Activated T-helper 1 cell treated with anti-CD3 and anti-CD28 coated beads, Interleukin-2, amount 50 U/mL, for 16 hours (primary cell): ENCODE measurements around the gene ACOT8.
A peak's percentile ranks its signal among the peaks of the same experiment; 100 is the strongest.
"Not testable (repeated sequence)": the region's sequence is repeated elsewhere in the genome, so short reads cannot be mapped to it uniquely, and the experiment has no call there.

Experiments used
- DNase-seq, 2 donors: peaks; one replicate each; pipeline ENCODE4 v3.0.0-alpha.2; 2020; ENCODE audit warnings: low read depth in 1 of 2, low spot score in 1 of 2

Gene ACOT8

GRCh38 chr20:45888681-45889080 is 31.5 kb upstream of the ACOT8 start:
- DNase-seq: no peak

DNA sequence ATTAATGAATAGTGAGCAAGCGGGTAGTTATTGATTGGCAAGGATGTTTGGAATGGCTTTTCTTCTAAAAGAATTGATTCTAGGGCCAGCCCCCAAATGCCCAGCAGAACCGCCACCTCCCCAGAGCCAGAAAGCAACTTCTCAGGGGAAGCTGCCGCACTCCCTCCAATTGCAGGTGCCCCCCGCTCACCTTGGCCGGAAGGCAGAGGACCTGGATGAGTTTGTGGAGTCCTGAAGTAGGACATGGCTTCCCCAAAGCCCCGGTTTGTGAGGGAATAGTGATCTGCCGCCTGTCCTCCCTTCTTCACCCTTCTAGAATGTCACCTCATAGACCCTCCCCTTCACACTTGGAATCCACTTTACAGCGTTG is 30.1 kb upstream of the ACOT8 start, which contains the start of gene SPATA25:
Gene SPATA25, minus strand, starts transcription at position 277 of the 370 bp plus-strand sequence. Its CDS starts 32 bp downstream, at position 245.
- no peak for DNase-seq

DNA sequence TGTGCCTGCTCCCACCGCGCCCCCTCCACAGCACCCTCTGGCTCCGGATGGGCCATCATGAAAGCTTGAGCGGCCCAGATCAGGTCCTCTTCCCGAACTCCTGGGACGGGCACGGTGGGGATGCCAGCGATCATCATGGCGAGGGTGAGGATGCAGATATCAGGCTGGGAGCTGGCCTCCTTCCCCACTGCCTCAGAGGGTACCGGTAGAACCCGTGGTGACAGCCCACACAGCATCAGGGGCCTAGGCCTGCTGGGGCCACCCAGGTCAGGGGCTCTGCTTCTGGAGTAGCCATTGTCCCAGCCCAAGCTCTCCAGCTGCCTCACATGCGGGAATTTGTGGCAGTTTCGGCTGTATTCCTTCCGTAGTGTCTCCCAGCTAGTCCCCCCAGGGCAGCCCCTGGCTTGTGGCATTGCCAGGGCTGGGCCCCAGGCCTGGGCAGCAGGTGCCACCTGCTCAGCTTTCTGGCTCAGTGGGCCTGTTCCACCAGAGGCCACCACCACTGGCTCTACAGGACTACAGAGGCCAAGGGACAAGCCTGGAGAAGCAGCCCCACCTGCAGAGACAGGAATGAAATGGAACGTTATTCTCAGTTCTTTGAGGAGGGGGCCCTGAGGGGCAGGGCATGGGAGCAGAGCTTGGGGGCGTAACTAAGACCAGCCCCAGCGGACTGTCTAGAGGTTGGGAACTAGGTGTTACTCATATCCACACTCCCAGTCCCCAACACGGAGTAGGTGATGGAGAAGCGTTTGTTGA is 29.6 kb upstream of the ACOT8 start:
- DNase-seq: no peak

- no peak for DNase-seq
These were observed 25.9 kb upstream of the ACOT8 start for GRCh38 chr20:45883100-45883469.

GRCh38 chr20:45882469-45883099 is 25.4 kb upstream of the ACOT8 start:
- DNase-seq: no peak

DNA sequence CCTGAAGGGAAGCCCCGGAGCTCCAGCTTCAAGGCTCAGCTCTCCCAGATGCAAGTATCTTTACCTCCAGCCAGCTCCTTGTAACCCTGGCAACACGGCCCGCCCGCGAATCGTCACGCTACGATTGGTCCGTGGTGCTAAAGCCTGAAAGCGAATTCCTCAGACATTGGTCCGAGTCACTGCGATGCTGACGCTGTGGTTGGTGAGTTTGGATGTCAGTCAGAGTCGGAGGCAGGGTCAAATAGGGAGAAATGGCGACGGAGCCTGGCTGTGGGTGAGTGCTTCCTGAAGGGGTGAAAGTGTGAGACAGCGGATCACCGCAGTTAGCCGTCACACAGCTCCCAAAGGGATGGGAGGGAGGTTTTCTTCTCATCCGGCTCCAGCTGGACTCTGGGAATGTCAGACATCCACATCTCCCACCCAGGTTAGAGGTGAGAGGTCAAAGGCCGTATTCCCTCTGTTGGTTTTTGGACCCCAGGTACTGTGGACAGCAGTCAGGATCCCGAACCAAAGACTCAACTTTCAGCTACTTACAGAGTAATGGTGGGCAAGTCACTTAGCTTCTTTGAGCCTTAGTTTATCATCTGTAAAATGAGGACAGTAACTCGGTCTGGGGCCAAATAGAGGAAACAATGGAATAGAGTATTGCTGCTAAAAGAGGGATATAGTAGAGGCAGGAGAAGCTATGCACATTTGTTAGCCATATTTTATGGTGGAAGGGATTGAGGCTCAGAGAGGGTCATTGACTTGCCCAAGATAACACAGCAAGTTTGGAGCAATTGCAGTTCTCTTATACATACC is 24.0 kb upstream of the ACOT8 start, which contains the start of gene ZSWIM1:
Gene ZSWIM1, plus strand, starts transcription at position 240 of the 801 bp plus-strand sequence. CDS start 1,366 bp downstream, outside the sequence.
- DNase-seq: peak; percentile 94 to 98

DNA sequence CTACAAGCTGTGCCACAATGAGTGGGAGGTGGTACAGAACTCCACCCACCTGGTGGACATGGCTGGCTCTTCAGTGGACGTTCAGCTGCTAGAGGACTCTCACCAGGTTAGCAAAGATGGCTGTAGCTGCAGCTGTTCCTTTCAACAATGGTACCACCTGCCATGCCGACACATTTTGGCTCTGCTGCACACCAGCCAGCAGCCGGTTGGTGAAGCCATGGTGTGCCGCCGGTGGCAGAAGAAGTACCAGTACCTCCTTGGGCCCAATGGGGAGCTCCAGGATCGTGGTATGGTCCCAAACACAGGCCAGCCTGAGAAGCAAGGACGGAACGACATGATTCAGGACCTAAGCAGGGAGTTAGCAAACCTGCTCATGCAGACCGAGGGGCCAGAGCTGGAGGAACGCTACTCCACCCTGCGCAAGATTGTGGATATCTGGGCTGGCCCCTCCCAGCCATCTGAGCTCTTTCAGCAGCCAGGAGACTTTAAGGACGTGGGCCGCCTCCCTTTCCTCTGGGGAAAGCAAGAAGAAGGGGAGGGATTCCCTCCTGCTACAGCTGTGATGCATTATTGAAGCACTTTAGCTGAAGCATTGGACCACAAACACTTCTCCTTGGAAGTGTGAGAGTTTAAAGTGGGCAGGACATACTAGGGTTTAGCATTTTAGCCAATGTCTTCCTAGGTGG is 21.0 kb upstream of the ACOT8 start:
- no peak for DNase-seq

GRCh38 chr20:45874576-45874975 is 17.4 kb upstream of the ACOT8 start:
- no peak for DNase-seq

- DNase-seq: not testable (repeated sequence)
These were observed 16.9 kb upstream of the ACOT8 start for GRCh38 chr20:45874104-45874481.

- no peak for DNase-seq
These were observed 16.4 kb upstream of the ACOT8 start for GRCh38 chr20:45873409-45874103.

DNA sequence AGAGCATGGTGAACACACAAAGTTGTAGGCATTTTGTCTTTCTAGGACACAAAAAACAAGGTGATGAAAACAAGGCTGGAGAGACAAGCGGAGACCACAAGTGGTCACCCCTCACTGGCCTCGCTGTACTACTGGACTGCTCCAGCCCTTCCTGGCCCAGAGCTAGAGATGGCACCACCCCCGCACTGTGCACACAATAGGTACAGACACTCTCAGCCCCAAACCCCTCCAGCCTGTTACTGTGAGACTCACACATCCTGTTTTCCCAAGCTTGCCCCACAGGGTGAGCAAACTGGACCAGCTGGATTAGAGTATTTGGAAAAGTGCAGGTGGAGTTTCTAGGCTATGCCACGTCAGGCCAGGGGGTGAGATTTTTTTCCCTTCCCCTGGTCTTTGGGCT is 15.4 kb upstream of the ACOT8 start:
- DNase-seq: no peak

DNA sequence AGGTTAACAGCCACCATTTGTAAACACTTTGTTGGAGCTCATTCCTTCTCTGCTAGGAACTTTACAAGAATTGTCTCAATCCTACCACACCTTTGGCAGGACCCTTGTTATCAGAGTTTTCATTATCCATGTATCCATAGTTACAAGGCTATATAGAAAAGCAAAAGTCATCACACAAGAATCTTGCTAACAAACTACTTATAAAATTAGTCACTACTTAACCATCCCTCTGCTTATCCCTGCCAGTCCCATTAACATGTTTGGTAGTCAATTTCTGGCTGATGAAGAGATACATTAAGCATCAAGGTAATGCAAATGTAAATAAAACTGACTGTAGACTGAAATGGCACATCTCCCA is 10.6 kb upstream of the ACOT8 start:
- no peak for DNase-seq

- no peak for DNase-seq
These were observed 10.1 kb upstream of the ACOT8 start for GRCh38 chr20:45867136-45867818.

- DNase-seq: no peak
These were observed 9.3 kb upstream of the ACOT8 start for GRCh38 chr20:45866454-45866853.

DNA sequence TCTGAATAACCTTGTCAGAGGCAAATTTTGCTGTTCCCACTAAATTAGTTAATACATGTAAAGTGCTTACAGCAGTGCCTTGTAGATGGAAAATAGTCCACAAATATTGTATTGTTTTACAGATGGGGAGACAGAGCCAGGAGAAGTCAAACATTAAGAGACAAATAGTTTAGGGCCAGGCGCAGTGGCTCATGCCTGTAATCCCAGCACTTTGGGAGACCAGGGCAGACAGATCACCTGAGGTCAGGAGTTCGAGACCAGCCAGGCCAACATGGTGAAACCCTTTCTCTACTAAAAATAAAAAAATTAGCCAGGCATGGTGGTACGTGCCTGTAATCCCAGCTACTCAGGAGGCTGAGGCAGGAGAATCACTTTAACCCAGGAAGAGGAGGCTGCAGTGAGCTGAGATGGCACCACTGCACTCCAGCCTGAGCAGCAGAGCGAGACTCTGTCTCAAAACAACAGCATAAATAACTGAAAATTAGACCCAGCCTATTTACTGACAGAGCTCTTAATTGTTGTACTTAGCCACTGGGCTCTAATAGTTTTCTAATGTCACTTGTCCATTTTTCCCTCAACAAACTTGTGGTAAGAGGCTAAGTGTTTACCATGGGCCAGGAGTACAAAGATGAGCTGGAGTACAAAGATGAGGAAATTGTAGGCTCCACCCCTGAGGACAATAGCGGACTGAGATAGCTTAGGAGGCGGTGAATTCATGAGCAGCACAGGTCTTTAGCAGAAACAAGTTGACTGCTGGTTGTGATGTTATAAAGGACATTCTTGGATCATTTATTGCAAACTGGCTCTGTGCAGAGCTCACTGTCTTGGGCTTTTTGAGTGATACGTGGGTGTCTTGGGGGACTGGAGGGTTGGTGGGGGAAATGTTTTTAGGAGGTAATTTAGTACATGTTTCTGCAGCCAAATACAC is 6.6 kb upstream of the ACOT8 start:
- DNase-seq: no peak

DNA sequence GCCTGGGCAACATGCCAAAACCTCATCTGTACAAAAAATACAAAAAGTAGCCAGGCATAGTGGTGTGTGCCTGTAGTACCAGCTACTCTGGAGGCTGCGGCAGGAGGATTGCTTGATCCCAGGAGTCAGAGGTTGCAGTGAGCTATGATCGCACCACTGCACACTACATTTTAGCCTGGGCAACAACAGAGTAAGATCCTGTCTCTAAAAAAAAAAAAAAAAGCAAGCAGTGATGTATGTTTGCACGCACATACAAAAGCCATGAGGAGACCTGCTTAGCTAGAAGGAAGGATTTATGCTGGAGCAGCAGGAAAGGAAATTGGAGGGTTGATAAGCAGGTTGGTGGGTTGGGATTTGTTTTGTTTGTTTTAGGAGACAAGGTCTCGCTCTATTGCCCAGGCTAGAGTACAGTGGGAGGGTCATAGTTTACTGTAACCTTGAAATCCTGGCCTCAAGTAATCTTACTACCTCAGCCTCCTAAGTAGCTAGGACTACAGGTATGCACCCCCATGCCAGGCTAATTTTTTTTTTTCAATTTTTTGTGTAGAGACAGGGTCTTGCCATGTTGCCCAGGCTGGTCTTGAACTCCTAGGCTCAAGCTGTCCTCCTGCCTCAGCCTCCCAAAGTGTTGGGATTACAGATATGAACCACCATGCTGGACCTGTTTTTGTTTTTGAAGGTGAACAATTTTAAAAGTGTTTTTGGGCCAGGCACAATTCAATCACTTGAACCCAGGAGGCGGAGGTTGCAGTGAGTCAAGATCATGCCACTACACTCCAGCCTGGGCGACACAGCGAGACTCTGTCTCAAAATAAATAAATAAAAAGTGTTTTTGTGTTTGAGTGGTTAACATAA is 4.3 kb upstream of the ACOT8 start:
- no peak for DNase-seq

GRCh38 chr20:45860560-45861220 is 3.5 kb upstream of the ACOT8 start:
- no peak for DNase-seq

GRCh38 chr20:45859916-45860315 is 2.7 kb upstream of the ACOT8 start:
- DNase-seq: no peak
